Liver (tissue), 9 donors: Measurements from ENCODE around the gene FSD1. TPM values are rescaled to one million over a fixed set of nuclear protein-coding genes. Genes with fewer than 3 reads are reported as not detected.

Experiments used
- DNase-seq: peaks from one replicate; pipeline ENCODE4 v3.0.0-alpha.2; 2017; ENCODE audit warnings: low spot score
- H3K27ac ChIP-seq, 2 donors: one replicate each; pipeline ENCODE4 v1.7.0; 2013; ENCODE audit warnings: inconsistent platforms in 2 of 2, low read length in 2 of 2, control low read depth in 1 of 2, low read depth in 1 of 2, mild to moderate bottlenecking in 1 of 2
- H3K27me3 ChIP-seq, 4 donors: one replicate each; pipeline versions ENCODE4 v1.6.1 to v1.7.0; 2013; ENCODE audit warnings: low read length in 3 of 4, inconsistent platforms in 1 of 4, mild to moderate bottlenecking in 1 of 4, moderate library complexity in 1 of 4; ENCODE audit not compliant: control insufficient read depth in 4 of 4, insufficient read depth in 4 of 4
- H3K36me3 ChIP-seq, 4 donors: one replicate each; pipeline versions ENCODE4 v1.6.1 to v1.7.0; 2013; ENCODE audit warnings: low read length in 3 of 4, mild to moderate bottlenecking in 3 of 4, low read depth in 1 of 4, moderate library complexity in 1 of 4; ENCODE audit not compliant: control insufficient read depth in 4 of 4, insufficient read depth in 3 of 4
- H3K4me1 ChIP-seq, 4 donors: one replicate each; pipeline versions ENCODE4 v1.6.1 to v1.7.0; 2013; ENCODE audit warnings: low read length in 3 of 4, mild to moderate bottlenecking in 3 of 4, moderate library complexity in 1 of 4; ENCODE audit not compliant: control insufficient read depth in 4 of 4, insufficient read depth in 4 of 4
- H3K4me3 ChIP-seq, 3 donors: one replicate each; pipeline versions ENCODE4 v1.6.1 to v1.7.0; 2013; ENCODE audit warnings: low read length in 3 of 3, control low read depth in 1 of 3, low read depth in 1 of 3, mild to moderate bottlenecking in 1 of 3
- H3K9ac ChIP-seq, 2 donors: one replicate each; pipeline ENCODE4 v1.7.0; 2013; ENCODE audit warnings: low read length in 2 of 2, mild to moderate bottlenecking in 2 of 2, moderate library complexity in 2 of 2, control low read depth in 1 of 2, low read depth in 1 of 2
- H3K9me3 ChIP-seq, 4 donors: one replicate each; pipeline versions ENCODE4 v1.6.1 to v1.7.0; 2013; ENCODE audit warnings: low read length in 3 of 4; ENCODE audit not compliant: control insufficient read depth in 4 of 4
- EGR1 ChIP-seq, 2 donors: IDR thresholded peaks; 2 replicates each; pipeline ENCODE4 v1.6.1; 2016 to 2018; ENCODE audit warnings: antibody characterized with exemption in 2 of 2, low read depth in 2 of 2
- FOXA1 ChIP-seq: IDR thresholded peaks from 2 replicates; pipeline ENCODE4 v1.6.1; 2016; ENCODE audit warnings: antibody characterized with exemption
- FOXA2 ChIP-seq: IDR thresholded peaks from 2 replicates; pipeline ENCODE4 v1.6.1; 2016; ENCODE audit warnings: antibody characterized with exemption
- GABPA ChIP-seq, 2 donors: IDR thresholded peaks in 1 of 2; conservative IDR thresholded peaks in 1 of 2; 2 replicates each; pipeline ENCODE4 v1.6.1; 2016; ENCODE audit warnings: antibody characterized with exemption in 2 of 2, mild to moderate bottlenecking in 1 of 2, moderate library complexity in 1 of 2
- HNF4A ChIP-seq, 2 donors: conservative IDR thresholded peaks; 2 replicates each; pipeline ENCODE4 v1.6.1; 2016; ENCODE audit warnings: antibody characterized with exemption in 2 of 2, mild to moderate bottlenecking in 2 of 2
- HNF4G ChIP-seq: IDR thresholded peaks from 2 replicates; pipeline ENCODE4 v1.6.1; 2016; ENCODE audit warnings: antibody characterized with exemption
- JUND ChIP-seq, 2 donors: IDR thresholded peaks; 2 replicates each; pipeline ENCODE4 v1.6.1; 2016; ENCODE audit warnings: antibody characterized with exemption in 2 of 2
- NR2F2 ChIP-seq: IDR thresholded peaks from 2 replicates; pipeline ENCODE4 v1.6.1; 2016; ENCODE audit warnings: antibody characterized with exemption
- RAD21 ChIP-seq, 2 donors: IDR thresholded peaks; 2 replicates each; pipeline ENCODE4 v1.6.1; 2016; ENCODE audit warnings: antibody characterized with exemption in 2 of 2, mild to moderate bottlenecking in 2 of 2
- RXRA ChIP-seq, 2 donors: IDR thresholded peaks; 2 replicates each; pipeline ENCODE4 v1.6.1; 2017 to 2018; ENCODE audit warnings: antibody characterized with exemption in 2 of 2, mild to moderate bottlenecking in 1 of 2
- SP1 ChIP-seq: IDR thresholded peaks from 2 replicates; pipeline ENCODE4 v1.6.1; 2018; ENCODE audit warnings: antibody characterized with exemption, mild to moderate bottlenecking
- YY1 ChIP-seq: IDR thresholded peaks from 2 replicates; pipeline ENCODE4 v1.6.1; 2016; ENCODE audit warnings: antibody characterized with exemption, mild to moderate bottlenecking
- WGBS: extraction: QIAGEN DNeasy Blood & Tissue Kit; methylation state at CpG from one replicate; pipeline ENCODE4 v1.1.7; 2013; 5-methylcytosine and 5-hydroxymethylcytosine counted together
- polyA plus RNA-seq, 2 donors: library from polyadenylated mRNA; stranded (reverse) in 1 of 2; unstranded in 1 of 2; fragments of 200-250 nt in 1 of 2; fragments of >200 nt in 1 of 2; fragmentation: Nextera tagmentation in 1 of 2; extraction: Ambion mirVana in 1 of 2; gene quantifications; one replicate each; pipeline versions ENCODE4 v1.2.1 to v1.2.3, GENCODE V29; 2013 to 2015
- total RNA-seq, 2 donors: library from RNA; depleted of rRNA; stranded (reverse); fragments of >200 nt; gene quantifications; one replicate each; pipeline ENCODE4 v1.2.3, GENCODE V29; 2014
- TF ChIP-seq, protein P1 (sequence below): IDR thresholded peaks from 2 replicates; pipeline ENCODE4 v1.6.1; 2016; ENCODE audit warnings: antibody characterized with exemption
- TF ChIP-seq, protein P2 (sequence below): IDR thresholded peaks from 2 replicates; pipeline ENCODE4 v1.6.1; 2016; ENCODE audit warnings: antibody characterized with exemption
- TF ChIP-seq, protein P3 (sequence below): IDR thresholded peaks from 2 replicates; pipeline ENCODE4 v1.6.1; 2016; ENCODE audit warnings: antibody characterized with exemption
- TF ChIP-seq, protein P4 (sequence below): fragments of 150-350 bp; IDR thresholded peaks from 2 replicates; pipeline ENCODE4 v1.5.1; 2017; ENCODE audit warnings: improper control_type of control experiment, low read depth, low read length; ENCODE audit not compliant: missing input control
- donor health status: healthy.
- donor health status: healthy.
- donor health status: healthy.
- donor health status: healthy.
- donor health status: healthy.

Gene FSD1
- total and polyA plus RNA-seq, 4 donors = 0.05 to 0.92 (median 0.19) TPM; not detected in 1

DNA sequence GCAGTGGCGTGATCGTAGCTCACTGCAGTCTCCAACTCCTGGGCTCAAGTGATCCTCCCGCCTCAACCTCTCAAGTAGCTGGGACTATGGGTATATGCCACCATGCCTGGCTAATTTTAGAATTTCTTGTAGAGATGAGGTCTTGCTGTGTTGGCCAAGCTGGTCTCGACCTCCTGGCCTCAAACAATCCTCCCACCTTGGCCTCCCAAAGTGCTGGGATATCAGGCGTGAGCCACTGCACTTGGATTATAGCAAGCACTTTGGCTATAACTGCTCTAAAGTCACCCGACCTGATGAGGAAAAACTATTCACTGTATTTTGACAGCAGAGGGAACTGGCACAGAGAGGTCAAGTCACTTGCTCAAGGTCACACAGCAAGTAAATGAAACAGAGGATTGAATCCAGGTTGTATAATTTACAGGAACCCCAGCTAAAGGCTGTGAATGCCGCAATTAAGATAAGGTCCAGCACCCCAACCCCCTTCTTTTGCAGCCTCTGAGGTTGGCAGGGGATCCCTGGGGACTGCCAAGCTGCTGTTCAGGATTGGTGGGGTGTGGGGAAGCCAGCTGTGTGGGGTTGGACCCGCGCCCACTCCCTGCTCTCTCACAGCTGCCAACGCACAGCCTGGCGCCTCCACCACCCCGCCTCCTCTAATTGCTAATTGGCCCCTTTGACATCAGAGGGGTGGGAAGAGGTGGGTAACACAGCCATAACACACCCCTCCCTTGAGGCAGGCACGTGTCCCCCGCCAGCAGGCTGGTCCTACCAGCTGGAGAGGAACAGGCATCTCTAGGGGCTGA, 8.2 kb upstream of the FSD1 start:
- Histone ChIP-seq H3K9ac (no peak overlapping the region), H3K36me3 (no peaks in the 10 kb centered on the region), H3K9me3 (no peaks in the 10 kb centered on the region), H3K27ac (no peak overlapping the region), H3K27me3 (no peaks in the 10 kb centered on the region), H3K4me3 (no peak overlapping the region), H3K4me1 (no peaks in the 10 kb centered on the region)
- 75% methylated on average over 14 of the region's 14 CpGs for WGBS
- DNase-seq = no peak
- no peak for TF ChIP-seq RXRA (IDR thresholded peaks at IDR 0.05)
- TF ChIP-seq FOXA1 = no peak
- TF ChIP-seq YY1 = no peak
- no peak for TF ChIP-seq EGR1 (IDR thresholded peaks at IDR 0.05; ENCODE audit: low read depth in 2 of 2)
- no peak for TF ChIP-seq RAD21 (IDR thresholded peaks at IDR 0.05)
- TF ChIP-seq, protein P1, sequence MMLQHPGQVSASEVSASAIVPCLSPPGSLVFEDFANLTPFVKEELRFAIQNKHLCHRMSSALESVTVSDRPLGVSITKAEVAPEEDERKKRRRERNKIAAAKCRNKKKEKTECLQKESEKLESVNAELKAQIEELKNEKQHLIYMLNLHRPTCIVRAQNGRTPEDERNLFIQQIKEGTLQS = no peak
- no peak for TF ChIP-seq HNF4A (conservative IDR thresholded peaks at IDR 0.05)
- TF ChIP-seq NR2F2 = no peak
- no peak for TF ChIP-seq HNF4G
- TF ChIP-seq, protein P2, sequence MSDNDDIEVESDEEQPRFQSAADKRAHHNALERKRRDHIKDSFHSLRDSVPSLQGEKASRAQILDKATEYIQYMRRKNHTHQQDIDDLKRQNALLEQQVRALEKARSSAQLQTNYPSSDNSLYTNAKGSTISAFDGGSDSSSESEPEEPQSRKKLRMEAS = no peak
- TF ChIP-seq, protein P3, sequence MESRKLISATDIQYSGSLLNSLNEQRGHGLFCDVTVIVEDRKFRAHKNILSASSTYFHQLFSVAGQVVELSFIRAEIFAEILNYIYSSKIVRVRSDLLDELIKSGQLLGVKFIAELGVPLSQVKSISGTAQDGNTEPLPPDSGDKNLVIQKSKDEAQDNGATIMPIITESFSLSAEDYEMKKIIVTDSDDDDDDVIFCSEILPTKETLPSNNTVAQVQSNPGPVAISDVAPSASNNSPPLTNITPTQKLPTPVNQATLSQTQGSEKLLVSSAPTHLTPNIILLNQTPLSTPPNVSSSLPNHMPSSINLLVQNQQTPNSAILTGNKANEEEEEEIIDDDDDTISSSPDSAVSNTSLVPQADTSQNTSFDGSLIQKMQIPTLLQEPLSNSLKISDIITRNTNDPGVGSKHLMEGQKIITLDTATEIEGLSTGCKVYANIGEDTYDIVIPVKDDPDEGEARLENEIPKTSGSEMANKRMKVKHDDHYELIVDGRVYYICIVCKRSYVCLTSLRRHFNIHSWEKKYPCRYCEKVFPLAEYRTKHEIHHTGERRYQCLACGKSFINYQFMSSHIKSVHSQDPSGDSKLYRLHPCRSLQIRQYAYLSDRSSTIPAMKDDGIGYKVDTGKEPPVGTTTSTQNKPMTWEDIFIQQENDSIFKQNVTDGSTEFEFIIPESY = no peak
- TF ChIP-seq, protein P4, sequence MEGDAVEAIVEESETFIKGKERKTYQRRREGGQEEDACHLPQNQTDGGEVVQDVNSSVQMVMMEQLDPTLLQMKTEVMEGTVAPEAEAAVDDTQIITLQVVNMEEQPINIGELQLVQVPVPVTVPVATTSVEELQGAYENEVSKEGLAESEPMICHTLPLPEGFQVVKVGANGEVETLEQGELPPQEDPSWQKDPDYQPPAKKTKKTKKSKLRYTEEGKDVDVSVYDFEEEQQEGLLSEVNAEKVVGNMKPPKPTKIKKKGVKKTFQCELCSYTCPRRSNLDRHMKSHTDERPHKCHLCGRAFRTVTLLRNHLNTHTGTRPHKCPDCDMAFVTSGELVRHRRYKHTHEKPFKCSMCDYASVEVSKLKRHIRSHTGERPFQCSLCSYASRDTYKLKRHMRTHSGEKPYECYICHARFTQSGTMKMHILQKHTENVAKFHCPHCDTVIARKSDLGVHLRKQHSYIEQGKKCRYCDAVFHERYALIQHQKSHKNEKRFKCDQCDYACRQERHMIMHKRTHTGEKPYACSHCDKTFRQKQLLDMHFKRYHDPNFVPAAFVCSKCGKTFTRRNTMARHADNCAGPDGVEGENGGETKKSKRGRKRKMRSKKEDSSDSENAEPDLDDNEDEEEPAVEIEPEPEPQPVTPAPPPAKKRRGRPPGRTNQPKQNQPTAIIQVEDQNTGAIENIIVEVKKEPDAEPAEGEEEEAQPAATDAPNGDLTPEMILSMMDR = no peak

DNA sequence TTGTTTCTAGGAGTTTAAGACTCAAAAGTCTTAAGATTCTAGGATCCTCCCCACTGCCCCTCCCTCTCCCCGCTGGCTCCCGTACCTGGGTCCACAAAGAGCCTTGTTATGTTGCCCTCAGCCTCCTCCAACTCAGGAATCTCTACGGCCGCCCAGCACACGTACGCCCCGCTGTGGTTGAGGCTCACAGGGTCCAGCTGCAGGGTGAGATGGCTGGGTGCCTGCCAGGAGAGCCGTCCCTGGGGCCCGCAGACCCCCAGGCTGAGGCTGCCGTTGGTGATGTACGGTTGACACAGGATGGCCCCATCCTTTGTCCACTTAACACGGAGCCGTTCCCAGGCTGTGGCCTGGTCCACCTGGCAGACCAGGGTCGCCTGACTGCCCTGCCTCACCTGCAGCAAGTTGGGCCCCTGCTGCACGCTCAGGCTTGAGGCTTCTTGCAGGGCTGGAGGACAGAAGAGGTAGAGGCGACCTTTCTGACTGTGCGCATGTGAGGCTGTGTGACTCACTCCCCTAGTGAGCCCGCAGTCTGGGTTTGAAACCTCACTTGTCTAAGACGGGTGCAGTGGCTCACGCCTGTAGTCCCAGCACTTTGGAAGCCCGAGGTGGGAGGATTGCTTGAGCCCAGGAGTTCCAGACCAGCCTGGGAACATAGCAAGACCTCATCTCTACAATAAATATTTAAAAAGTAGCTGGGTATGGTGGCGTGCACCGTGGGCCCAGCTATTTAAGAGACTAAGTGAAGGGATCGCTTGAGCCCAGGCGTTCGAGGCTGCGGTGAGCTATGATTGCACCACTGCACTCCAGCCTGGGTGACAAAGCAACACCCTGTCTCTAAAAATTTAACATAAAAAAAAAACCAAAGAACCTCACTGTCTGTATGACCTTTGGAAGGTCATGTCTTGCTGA, 6.2 kb upstream of the FSD1 start:
- no peak overlapping the region for H3K4me3 ChIP-seq
- H3K27ac ChIP-seq = no peak overlapping the region
- H3K4me1 ChIP-seq = no peaks in the 10 kb centered on the region
- 87% methylated on average over 27 of the region's 27 CpGs for WGBS
- DNase-seq = no peak
- no peaks in the 10 kb centered on the region for H3K27me3 ChIP-seq
- H3K36me3 ChIP-seq = no peaks in the 10 kb centered on the region
- no peaks in the 10 kb centered on the region for H3K9me3 ChIP-seq
- H3K9ac ChIP-seq = no peak overlapping the region
- no peak for TF ChIP-seq GABPA (IDR thresholded peaks at IDR 0.05 in 1 of 2, conservative IDR thresholded peaks at IDR 0.05 in 1 of 2)
- no peak for TF ChIP-seq RAD21 (IDR thresholded peaks at IDR 0.05)
- no peak for TF ChIP-seq RXRA (IDR thresholded peaks at IDR 0.05)
- TF ChIP-seq HNF4G = no peak
- TF ChIP-seq, protein P4 = no peak
- TF ChIP-seq EGR1 (IDR thresholded peaks at IDR 0.05; ENCODE audit: low read depth in 2 of 2) = no peak
- no peak for TF ChIP-seq SP1
- TF ChIP-seq FOXA1 = no peak
- TF ChIP-seq, protein P2 = no peak
- TF ChIP-seq FOXA2 = no peak
- no peak for TF ChIP-seq JUND (IDR thresholded peaks at IDR 0.05)
- TF ChIP-seq YY1 = no peak
- TF ChIP-seq, protein P3 = no peak
- TF ChIP-seq NR2F2 = no peak
- TF ChIP-seq HNF4A (conservative IDR thresholded peaks at IDR 0.05) = no peak
